Epithelial cell of proximal tubule (primary cell): ENCODE results near the gene ENTPD6. TPM values are rescaled to one million over a fixed set of nuclear protein-coding genes. Genes with fewer than 3 reads are reported as not detected.
"Not testable (repeated sequence)": the region's sequence is repeated elsewhere in the genome, so short reads cannot be mapped to it uniquely, and the experiment has no call there.

Experiments
- DNase-seq: peaks from one replicate; pipeline ENCODE4 v3.0.0-alpha.2; 2011; ENCODE audit warnings: low read depth
- H3K4me3 ChIP-seq: 2 replicates; pipeline ENCODE4 v1.5.1; 2011; ENCODE audit warnings: low read depth, mild to moderate bottlenecking, low read length
- CTCF ChIP-seq: conservative IDR thresholded peaks from 2 replicates; pipeline ENCODE4 v1.5.1; 2012; ENCODE audit warnings: low read depth, mild to moderate bottlenecking, low read length
- total RNA-seq: library from RNA; depleted of rRNA; stranded (reverse); fragments of >200 nt; gene quantifications from 2 replicates; pipeline ENCODE4 v1.2.3, GENCODE V29; 2015

Gene ENTPD6
- total RNA-seq, 1 donor from 2014 or later: 76.5 TPM

- no peak overlapping the region for H3K4me3 ChIP-seq
- TF ChIP-seq CTCF: no peak
- no peak for DNase-seq
Measured at GRCh38 chr20:25239387-25240370, 44.2 kb downstream of the ENTPD6 start.

- not testable (repeated sequence) for DNase-seq, H3K4me3 ChIP-seq
Measured at GRCh38 chr20:25240851-25241658, 45.5 kb downstream of the ENTPD6 start.

- DNase-seq: not testable (repeated sequence)
Measured at GRCh38 chr20:25241659-25241955, 46.1 kb downstream of the ENTPD6 start.

GRCh38 chr20:25242231-25242630 is 46.7 kb downstream of the ENTPD6 start:
- no peak for TF ChIP-seq CTCF

More at GRCh38 chr20:25241659-25241955, 46.1 kb downstream of the ENTPD6 start:
- not testable (repeated sequence) for H3K4me3 ChIP-seq

GRCh38 chr20:25243416-25243979 is 48.0 kb downstream of the ENTPD6 start:
- TF ChIP-seq CTCF: no peak
- no peak for DNase-seq
- H3K4me3 ChIP-seq: no peak overlapping the region

More at GRCh38 chr20:25242231-25242630, 46.7 kb downstream of the ENTPD6 start:
- DNase-seq: no peak
- H3K4me3 ChIP-seq: no peak overlapping the region

- DNase-seq: no peak
- no peak overlapping the region for H3K4me3 ChIP-seq
- TF ChIP-seq CTCF: no peak
Measured at GRCh38 chr20:25244976-25245375, 49.5 kb downstream of the ENTPD6 start.

GRCh38 chr20:25245461-25245860 is 49.9 kb downstream of the ENTPD6 start:
- no peak for DNase-seq
- no peak for TF ChIP-seq CTCF
- no peak overlapping the region for H3K4me3 ChIP-seq
